Glutamatergic neuron (in vitro differentiated cells): ENCODE measurements around the gene FOXN3. TPM values are rescaled to one million over a fixed set of nuclear protein-coding genes. Genes with fewer than 3 reads are reported as not detected.

Experiments
- DNase-seq: peaks from one replicate; pipeline ENCODE4 v3.0.0; 2022
- H3K27ac Mint-ChIP-seq: one replicate; pipeline ENCODE4 v1.8.0; 2020; ENCODE audit warnings: mild to moderate bottlenecking, mixed read lengths, inconsistent platforms; ENCODE audit not compliant: unreplicated experiment
- H3K27me3 Mint-ChIP-seq: one replicate; pipeline ENCODE4 v1.8.0; 2020; ENCODE audit warnings: mild to moderate bottlenecking, moderate library complexity, mixed read lengths, inconsistent platforms; ENCODE audit not compliant: unreplicated experiment
- H3K36me3 Mint-ChIP-seq: one replicate; pipeline ENCODE4 v1.8.0; 2020; ENCODE audit warnings: mild to moderate bottlenecking, mixed read lengths, inconsistent platforms; ENCODE audit not compliant: unreplicated experiment
- H3K4me1 Mint-ChIP-seq: one replicate; pipeline ENCODE4 v1.8.0; 2020; ENCODE audit warnings: mild to moderate bottlenecking, low read depth, mixed read lengths, inconsistent platforms; ENCODE audit not compliant: unreplicated experiment
- H3K4me3 Mint-ChIP-seq: one replicate; pipeline ENCODE4 v1.8.0; 2020; ENCODE audit warnings: mild to moderate bottlenecking, mixed read lengths, inconsistent platforms; ENCODE audit not compliant: unreplicated experiment
- H3K9me3 Mint-ChIP-seq: one replicate; pipeline ENCODE4 v1.8.0; 2020; ENCODE audit warnings: mild to moderate bottlenecking, moderate library complexity, mixed read lengths, inconsistent platforms; ENCODE audit not compliant: unreplicated experiment
- CTCF ChIP-seq: fragments of 200-600 bp; sonication (generic); IDR thresholded peaks from one replicate; pipeline ENCODE4 v1.5.0; 2021; ENCODE audit not compliant: partially characterized antibody, unreplicated experiment
- total RNA-seq: library from RNA; stranded (reverse); fragmentation: NEBNext Ultra II Directional; extraction: Animal tissue kit (Norgen Biotek cat#: 25700); gene quantifications from one replicate; pipeline ENCODE4 v1.2.1, GENCODE V29; 2021; ENCODE audit not compliant: unreplicated experiment

Gene FOXN3
- total RNA-seq, 1 donor from 2014 or later: 139 TPM

- Mint-ChIP-seq H3K4me3 (no peak overlapping the region), H3K27me3 (peaks cover 5% of the 10 kb centered on the region), H3K27ac (no peak overlapping the region), H3K9me3 (peaks cover 7% of the 10 kb centered on the region), H3K36me3 (no peaks in the 10 kb centered on the region), H3K4me1 (peaks cover 52% of the 10 kb centered on the region)
- DNase-seq: no peak
- no peak for TF ChIP-seq CTCF
Measured at GRCh38 chr14:89393222-89393745, 23.7 kb downstream of the FOXN3 start.

GRCh38 chr14:89392181-89392580 lies 24.9 kb downstream of the FOXN3 start:
- Mint-ChIP-seq H3K4me3 (no peak overlapping the region), H3K36me3 (no peaks in the 10 kb centered on the region), H3K9me3 (peaks cover 8% of the 10 kb centered on the region), H3K4me1 (peaks cover 57% of the 10 kb centered on the region), H3K27me3 (peaks cover 7% of the 10 kb centered on the region), H3K27ac (no peak overlapping the region)
- no peak for DNase-seq
- no peak for TF ChIP-seq CTCF

- no peak overlapping the region for H3K27ac Mint-ChIP-seq
Measured at GRCh38 chr14:89391556-89391955, 25.5 kb downstream of the FOXN3 start.

GRCh38 chr14:89391123-89391522 lies 25.9 kb downstream of the FOXN3 start:
- H3K36me3 Mint-ChIP-seq: no peaks in the 10 kb centered on the region
- peaks cover 15% of the 10 kb centered on the region for H3K27me3 Mint-ChIP-seq
- TF ChIP-seq CTCF: no peak
- H3K4me1 Mint-ChIP-seq: peaks cover 63% of the 10 kb centered on the region
- no peak overlapping the region for H3K27ac Mint-ChIP-seq
- peaks cover 7% of the 10 kb centered on the region for H3K9me3 Mint-ChIP-seq
- no peak overlapping the region for H3K4me3 Mint-ChIP-seq
- DNase-seq: no peak

More at GRCh38 chr14:89391556-89391955, 25.5 kb downstream of the FOXN3 start:
- no peaks in the 10 kb centered on the region for H3K36me3 Mint-ChIP-seq
- no peak overlapping the region for H3K4me3 Mint-ChIP-seq
- no peak for DNase-seq
- TF ChIP-seq CTCF: no peak
- peaks cover 4% of the 10 kb centered on the region for H3K9me3 Mint-ChIP-seq
- peaks cover 62% of the 10 kb centered on the region for H3K4me1 Mint-ChIP-seq
- H3K27me3 Mint-ChIP-seq: peaks cover 11% of the 10 kb centered on the region

GRCh38 chr14:89388853-89389252 lies 28.2 kb downstream of the FOXN3 start:
- peaks cover 13% of the 10 kb centered on the region for H3K9me3 Mint-ChIP-seq

More at GRCh38 chr14:89388853-89389252, 28.2 kb downstream of the FOXN3 start:
- Mint-ChIP-seq H3K27ac (no peak overlapping the region), H3K36me3 (no peaks in the 10 kb centered on the region), H3K4me3 (no peak overlapping the region), H3K27me3 (peaks cover 18% of the 10 kb centered on the region), H3K4me1 (peaks cover 64% of the 10 kb centered on the region)
- no peak for DNase-seq
- TF ChIP-seq CTCF: no peak
